UCSD-AML1 (cell line): ENCODE data around the gene LRP5.
"Not testable (repeated sequence)": the region's sequence is repeated elsewhere in the genome, so short reads cannot be mapped to it uniquely, and the experiment has no call there.

ENCODE experiments used
- DNase-seq: peaks from one replicate; lab custom pipeline; 2025; ENCODE audit not compliant: unreplicated experiment; lab: John Stamatoyannopoulos, UW

Gene LRP5

GRCh38 chr11:68282141-68282860, 30.1 kb upstream of the LRP5 start:
- peak; percentile 49 for DNase-seq

GRCh38 chr11:68282861-68283230, 29.5 kb upstream of the LRP5 start:
- DNase-seq = no peak

- DNase-seq = not testable (repeated sequence)
These were observed 27.8 kb upstream of the LRP5 start for GRCh38 chr11:68284588-68284987.

- DNase-seq = no peak
These were observed 25.0 kb upstream of the LRP5 start for GRCh38 chr11:68287419-68287818.

- DNase-seq = no peak
These were observed 22.9 kb upstream of the LRP5 start for GRCh38 chr11:68289456-68289855.

GRCh38 chr11:68293708-68294107, 18.7 kb upstream of the LRP5 start:
- DNase-seq = no peak

GRCh38 chr11:68295271-68295670, 17.1 kb upstream of the LRP5 start:
- DNase-seq = no peak

GRCh38 chr11:68295940-68296339, 16.5 kb upstream of the LRP5 start:
- no peak for DNase-seq

GRCh38 chr11:68296344-68297051, 15.9 kb upstream of the LRP5 start:
- DNase-seq = no peak

GRCh38 chr11:68297052-68297378, 15.4 kb upstream of the LRP5 start:
- DNase-seq = no peak

- no peak for DNase-seq
These were observed 14.9 kb upstream of the LRP5 start for GRCh38 chr11:68297494-68297811.

GRCh38 chr11:68297812-68298658, 14.4 kb upstream of the LRP5 start:
- peak; percentile 83 for DNase-seq

GRCh38 chr11:68298659-68299516, 13.5 kb upstream of the LRP5 start:
- DNase-seq = no peak

GRCh38 chr11:68299517-68299879, 12.9 kb upstream of the LRP5 start:
- DNase-seq = not testable (repeated sequence)

- DNase-seq = no peak
These were observed 12.1 kb upstream of the LRP5 start for GRCh38 chr11:68300076-68300830.

GRCh38 chr11:68302256-68302655, 10.1 kb upstream of the LRP5 start:
- DNase-seq = no peak

- DNase-seq = no peak
These were observed 9.7 kb upstream of the LRP5 start for GRCh38 chr11:68302670-68303069.

GRCh38 chr11:68303083-68303482, 9.3 kb upstream of the LRP5 start:
- no peak for DNase-seq

GRCh38 chr11:68303982-68304780, 8.2 kb upstream of the LRP5 start:
- no peak for DNase-seq

GRCh38 chr11:68306636-68307035, 5.8 kb upstream of the LRP5 start:
- no peak for DNase-seq
